ENCODE measurements around the gene LNX1.

Gene LNX1

GRCh38 chr4:53514509-53514908 lies 76.8 kb downstream of the LNX1 start:
- Histone ChIP-seq H3K4me3 (replicated peaks; ENCODE audit: insufficient read depth, low read length) (no peak overlapping the region), H3K27ac (replicated peaks) (no peak overlapping the region)
- no peak for TF ChIP-seq SPI1 (IDR thresholded peaks at IDR 0.05; ENCODE audit: borderline replicate concordance, low read depth)
- TF ChIP-seq REST (IDR thresholded peaks at IDR 0.05; ENCODE audit: insufficient replicate concordance, low read depth): no peak
- TF ChIP-seq CTCF (IDR thresholded peaks at IDR 0.05; ENCODE audit: insufficient read depth, low read length): no peak
- no peak for TF ChIP-seq POLR2AphosphoS5 (IDR thresholded peaks at IDR 0.05; ENCODE audit: low read depth)
- TF ChIP-seq GABPA (IDR thresholded peaks at IDR 0.05; ENCODE audit: low read depth): no peak

GRCh38 chr4:53512608-53513007 lies 78.7 kb downstream of the LNX1 start:
- TF ChIP-seq POLR2AphosphoS5 (IDR thresholded peaks at IDR 0.05; ENCODE audit: low read depth): no peak
- no peak for TF ChIP-seq SPI1 (IDR thresholded peaks at IDR 0.05; ENCODE audit: borderline replicate concordance, low read depth)
- TF ChIP-seq CTCF (IDR thresholded peaks at IDR 0.05; ENCODE audit: insufficient read depth, low read length): no peak
- TF ChIP-seq REST (IDR thresholded peaks at IDR 0.05; ENCODE audit: insufficient replicate concordance, low read depth): no peak
- TF ChIP-seq GABPA (IDR thresholded peaks at IDR 0.05; ENCODE audit: low read depth): no peak
- DNase-seq (ENCODE audit: low read depth in 1 of 2, low spot score in 1 of 2): no peak
- no peak overlapping the region for H3K27ac ChIP-seq (replicated peaks)
- H3K4me3 ChIP-seq (replicated peaks; ENCODE audit: insufficient read depth, low read length): no peak overlapping the region
- no peaks in the 10 kb centered on the region for H3K27me3 ChIP-seq (ENCODE audit: insufficient read depth, poor library complexity, severe bottlenecking)

More at GRCh38 chr4:53514509-53514908, 76.8 kb downstream of the LNX1 start:
- no peak for DNase-seq (ENCODE audit: low read depth in 1 of 2, low spot score in 1 of 2)
- H3K27me3 ChIP-seq (ENCODE audit: insufficient read depth, poor library complexity, severe bottlenecking): no peaks in the 10 kb centered on the region

GRCh38 chr4:53511014-53511413 lies 80.3 kb downstream of the LNX1 start:
- no peaks in the 10 kb centered on the region for H3K27me3 ChIP-seq (ENCODE audit: insufficient read depth, poor library complexity, severe bottlenecking)
- H3K4me3 ChIP-seq (replicated peaks; ENCODE audit: insufficient read depth, low read length): no peak overlapping the region
- H3K27ac ChIP-seq (replicated peaks): no peak overlapping the region
- TF ChIP-seq CTCF (IDR thresholded peaks at IDR 0.05; ENCODE audit: insufficient read depth, low read length): no peak
- no peak for TF ChIP-seq POLR2AphosphoS5 (IDR thresholded peaks at IDR 0.05; ENCODE audit: low read depth)
- no peak for TF ChIP-seq SPI1 (IDR thresholded peaks at IDR 0.05; ENCODE audit: borderline replicate concordance, low read depth)
- no peak for TF ChIP-seq GABPA (IDR thresholded peaks at IDR 0.05; ENCODE audit: low read depth)
- no peak for TF ChIP-seq REST (IDR thresholded peaks at IDR 0.05; ENCODE audit: insufficient replicate concordance, low read depth)
- DNase-seq (ENCODE audit: low read depth in 1 of 2, low spot score in 1 of 2): no peak

Data from HL-60 (cell line).